Mammary epithelial cell (primary cell): ENCODE results near the gene BIRC2.

Source experiments
- EZH2 ChIP-seq: IDR thresholded peaks from 2 replicates; pipeline ENCODE4 v1.6.1; 2012; ENCODE audit warnings: low read length, inconsistent platforms, borderline replicate concordance
- TF ChIP-seq, protein P1 (sequence below), 2 donors: IDR thresholded peaks in 1 of 2; conservative IDR thresholded peaks in 1 of 2; 2 replicates each; pipeline ENCODE4 v1.5.1; 2011 to 2012; ENCODE audit warnings: inconsistent platforms in 2 of 2, low read length in 2 of 2, mild to moderate bottlenecking in 2 of 2, control low read depth in 1 of 2, low read depth in 1 of 2; ENCODE audit not compliant: insufficient read depth in 1 of 2; ENCODE audit errors: extremely low read depth in 1 of 2

DNA sequence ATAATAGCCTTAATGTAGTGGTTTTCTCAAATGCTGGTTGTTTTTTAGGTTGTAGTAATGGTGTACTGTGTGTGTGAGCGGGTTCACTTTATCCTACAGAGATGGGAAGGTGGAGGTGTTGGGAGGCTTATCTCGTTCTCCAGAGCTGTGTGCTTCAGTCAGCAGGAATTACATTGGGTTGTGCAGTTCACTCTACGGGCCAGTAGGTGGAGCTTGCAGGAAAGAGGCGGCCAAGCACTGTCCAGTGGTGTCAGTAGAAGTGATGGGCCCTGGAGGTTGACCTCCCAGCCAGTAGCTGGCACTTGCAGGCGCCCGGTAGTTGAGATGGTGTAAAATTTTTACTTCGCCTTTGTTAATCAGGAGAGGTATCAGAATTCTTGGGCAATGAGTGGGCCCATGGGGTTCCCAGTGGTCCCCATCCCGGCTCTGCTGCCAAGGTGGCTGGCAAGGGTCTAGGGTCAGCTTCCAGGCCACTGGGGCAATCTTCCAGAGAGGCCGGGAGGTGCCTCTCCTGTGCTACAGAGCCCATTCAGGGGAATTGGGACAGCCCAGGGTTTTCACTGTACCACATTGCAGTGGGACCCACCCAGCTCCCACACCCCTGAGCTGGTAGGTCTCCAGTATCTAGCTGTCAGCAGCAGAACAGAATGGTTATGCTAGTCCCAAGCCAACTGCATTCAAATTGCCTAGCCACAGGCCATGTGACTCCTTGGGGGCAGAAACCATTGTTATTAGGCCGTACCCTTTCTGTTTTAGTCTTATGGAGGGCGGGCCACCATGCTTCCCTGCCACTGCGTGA is 43.9 kb downstream of the BIRC2 start:
- TF ChIP-seq, protein P1, sequence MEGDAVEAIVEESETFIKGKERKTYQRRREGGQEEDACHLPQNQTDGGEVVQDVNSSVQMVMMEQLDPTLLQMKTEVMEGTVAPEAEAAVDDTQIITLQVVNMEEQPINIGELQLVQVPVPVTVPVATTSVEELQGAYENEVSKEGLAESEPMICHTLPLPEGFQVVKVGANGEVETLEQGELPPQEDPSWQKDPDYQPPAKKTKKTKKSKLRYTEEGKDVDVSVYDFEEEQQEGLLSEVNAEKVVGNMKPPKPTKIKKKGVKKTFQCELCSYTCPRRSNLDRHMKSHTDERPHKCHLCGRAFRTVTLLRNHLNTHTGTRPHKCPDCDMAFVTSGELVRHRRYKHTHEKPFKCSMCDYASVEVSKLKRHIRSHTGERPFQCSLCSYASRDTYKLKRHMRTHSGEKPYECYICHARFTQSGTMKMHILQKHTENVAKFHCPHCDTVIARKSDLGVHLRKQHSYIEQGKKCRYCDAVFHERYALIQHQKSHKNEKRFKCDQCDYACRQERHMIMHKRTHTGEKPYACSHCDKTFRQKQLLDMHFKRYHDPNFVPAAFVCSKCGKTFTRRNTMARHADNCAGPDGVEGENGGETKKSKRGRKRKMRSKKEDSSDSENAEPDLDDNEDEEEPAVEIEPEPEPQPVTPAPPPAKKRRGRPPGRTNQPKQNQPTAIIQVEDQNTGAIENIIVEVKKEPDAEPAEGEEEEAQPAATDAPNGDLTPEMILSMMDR (conservative IDR thresholded peaks at IDR 0.05 in 1 of 2, IDR thresholded peaks at IDR 0.05 in 1 of 2; ENCODE audit: extremely low read depth in 1 of 2, insufficient read depth in 1 of 2, low read depth in 1 of 2, low read length in 2 of 2) = peak; percentile 88 to 92
- no peak for TF ChIP-seq EZH2
